B cell (primary cell): ENCODE measurements around the gene DAP. TPM values are rescaled to one million over a fixed set of nuclear protein-coding genes. Genes with fewer than 3 reads are reported as not detected.

Source experiments
- ATAC-seq: fragments of 200-7000 bp; cut with Tn5 transposase; one replicate; pipeline ENCODE4 v1.10.0; 2021; ENCODE audit warnings: low read depth, mild to moderate bottlenecking, moderate number of reproducible peaks, moderate library complexity
- CTCF ChIA-PET: fragments of 350-600 bp; sonication (Branson Sonifier 250); formaldehyde crosslinking; loops from one replicate; lab custom pipeline; 2021; ENCODE audit warnings: antibody characterized with exemption, inconsistent platforms; lab: Charles Lee
- POLR2A ChIA-PET: fragments of 350-600 bp; sonication (Branson Sonifier 250); formaldehyde crosslinking; loops from one replicate; lab custom pipeline; 2021; ENCODE audit warnings: antibody characterized with exemption; lab: Charles Lee
- DNase-seq: peaks from one replicate; pipeline ENCODE4 v3.0.0; 2013
- H2AFZ ChIP-seq: 2 replicates; pipeline ENCODE4 v1.6.1; 2012; ENCODE audit warnings: mild to moderate bottlenecking, low read depth, low read length; ENCODE audit not compliant: insufficient read depth, poor library complexity, severe bottlenecking
- H3K27ac ChIP-seq, 2 donors: 1 replicate in 1 of 2; 2 replicates in 1 of 2; pipeline ENCODE4 v1.5.1; 2012 to 2013; ENCODE audit warnings: low read length in 2 of 2, mild to moderate bottlenecking in 2 of 2, moderate library complexity in 1 of 2
- H3K27me3 ChIP-seq, 4 experiments: fragments of 200-600 bp in 1 of 4; sonication (generic) in 1 of 4; replicated peaks in 1 of 4; 1 replicate in 2 of 4; 2 replicates in 2 of 4; pipeline versions ENCODE4 v1.6.1 to v1.7.0; 2013 to 2016; ENCODE audit warnings: low read length in 3 of 4, mild to moderate bottlenecking in 2 of 4, mixed read lengths in 1 of 4, moderate library complexity in 1 of 4; ENCODE audit not compliant: insufficient read depth in 4 of 4, control insufficient read depth in 3 of 4; ENCODE audit errors: control extremely low read depth in 1 of 4
- H3K36me3 ChIP-seq, 2 experiments: replicated peaks in 1 of 2; 1 replicate in 1 of 2; 2 replicates in 1 of 2; pipeline versions ENCODE4 v1.6.1 to v1.7.1; 2013; ENCODE audit warnings: low read length in 1 of 2; ENCODE audit not compliant: insufficient read depth in 2 of 2, control insufficient read depth in 1 of 2; ENCODE audit errors: control extremely low read depth in 1 of 2, extremely low read depth in 1 of 2
- H3K4me1 ChIP-seq, 2 donors: fragments of 200-600 bp in 1 of 2; sonication (generic) in 1 of 2; 1 replicate in 1 of 2; 2 replicates in 1 of 2; pipeline versions ENCODE4 v1.5.1 to v1.6.1; 2013 to 2017; ENCODE audit warnings: low read length in 2 of 2; ENCODE audit not compliant: control insufficient read depth in 2 of 2, insufficient read depth in 2 of 2
- H3K4me2 ChIP-seq: replicated peaks from 2 replicates; pipeline ENCODE3; 2012; ENCODE audit warnings: mild to moderate bottlenecking, low read depth, low read length; ENCODE audit not compliant: poor library complexity, severe bottlenecking
- H3K4me3 ChIP-seq, 5 experiments: fragments of 200-600 bp in 1 of 5; sonication (generic) in 1 of 5; 1 replicate in 3 of 5; 2 replicates in 2 of 5; pipeline versions ENCODE4 v1.5.1 to v1.7.0; 2011 to 2016; ENCODE audit warnings: low read length in 4 of 5, mild to moderate bottlenecking in 4 of 5, low read depth in 2 of 5, control low read depth in 1 of 5, moderate library complexity in 1 of 5; ENCODE audit not compliant: insufficient read depth in 1 of 5; ENCODE audit errors: control extremely low read depth in 1 of 5, extremely low read depth in 1 of 5
- H3K79me2 ChIP-seq: fragments of 200-600 bp; sonication (generic); one replicate; pipeline ENCODE4 v1.6.0; 2016; ENCODE audit warnings: low read length; ENCODE audit not compliant: control insufficient read depth, insufficient read depth
- H3K9ac ChIP-seq: fragments of 200-600 bp; sonication (generic); 2 replicates; pipeline ENCODE4 v1.6.1; 2017; ENCODE audit warnings: mild to moderate bottlenecking, low read length, moderate library complexity
- H3K9me3 ChIP-seq, 3 donors: one replicate each; pipeline versions ENCODE4 v1.6.1 to v1.7.1; 2013; ENCODE audit warnings: low read length in 2 of 3; ENCODE audit not compliant: control insufficient read depth in 2 of 3, insufficient read depth in 1 of 3; ENCODE audit errors: control extremely low read depth in 1 of 3
- H4K20me1 ChIP-seq: 2 replicates; pipeline ENCODE4 v1.6.0; 2012; ENCODE audit warnings: mild to moderate bottlenecking, low read length; ENCODE audit not compliant: insufficient read depth, control insufficient read depth, poor library complexity, severe bottlenecking
- H3K27ac Mint-ChIP-seq: one replicate; pipeline ENCODE4 v1.8.0; 2021; ENCODE audit warnings: mixed read lengths
- H3K27me3 Mint-ChIP-seq: one replicate; pipeline ENCODE4 v1.8.0; 2021; ENCODE audit warnings: mixed read lengths
- H3K4me1 Mint-ChIP-seq: one replicate; pipeline ENCODE4 v1.8.0; 2021; ENCODE audit warnings: mixed read lengths
- H3K4me3 Mint-ChIP-seq: one replicate; pipeline ENCODE4 v1.8.0; 2021; ENCODE audit warnings: mixed read lengths
- H3K9me3 Mint-ChIP-seq: one replicate; pipeline ENCODE4 v1.8.0; 2022; ENCODE audit warnings: mixed read lengths; ENCODE audit not compliant: insufficient read depth
- EZH2 ChIP-seq: IDR thresholded peaks from 2 replicates; pipeline ENCODE4 v1.6.1; 2012; ENCODE audit warnings: borderline replicate concordance, low read depth, mild to moderate bottlenecking, moderate library complexity, low read length; ENCODE audit not compliant: insufficient read depth, poor library complexity, severe bottlenecking
- WGBS: methylation state at CpG from one replicate; pipeline ENCODE4 v1.1.5; 2013; ENCODE audit warnings: missing lambda C conversion rate; ENCODE audit not compliant: insufficient coverage; 5-methylcytosine and 5-hydroxymethylcytosine counted together
- intact Hi-C: fragments of 100-400 bp; cut with micrococcal nuclease; formaldehyde crosslinking; loops from one replicate; pipeline ENCODE4 v1.10.0; 2022
- polyA plus RNA-seq: library from polyadenylated mRNA; depleted of rRNA; stranded (reverse); fragments of >200 nt; gene quantifications from 2 replicates; pipeline ENCODE4 v1.2.3, GENCODE V29; 2012
- total RNA-seq, 2 donors: library from RNA; stranded (reverse); fragments of 120-200 nt in 1 of 2; gene quantifications; 1 replicate in 1 of 2; 2 replicates in 1 of 2; pipeline versions ENCODE4 v1.2.3 to v1.2.4, GENCODE V29; 2013 to 2022
- TF ChIP-seq, protein P1 (sequence below): fragments of 200-600 bp; IDR thresholded peaks from one replicate; pipeline ENCODE4 v1.8.0; 2022; ENCODE audit warnings: antibody characterized with exemption, mild to moderate bottlenecking

DAP gene
- total and polyA plus RNA-seq, 2 donors (not counting 1 experiment from before 2014, with no cell fraction given): 42.6 to 49.8 TPM

DNA sequence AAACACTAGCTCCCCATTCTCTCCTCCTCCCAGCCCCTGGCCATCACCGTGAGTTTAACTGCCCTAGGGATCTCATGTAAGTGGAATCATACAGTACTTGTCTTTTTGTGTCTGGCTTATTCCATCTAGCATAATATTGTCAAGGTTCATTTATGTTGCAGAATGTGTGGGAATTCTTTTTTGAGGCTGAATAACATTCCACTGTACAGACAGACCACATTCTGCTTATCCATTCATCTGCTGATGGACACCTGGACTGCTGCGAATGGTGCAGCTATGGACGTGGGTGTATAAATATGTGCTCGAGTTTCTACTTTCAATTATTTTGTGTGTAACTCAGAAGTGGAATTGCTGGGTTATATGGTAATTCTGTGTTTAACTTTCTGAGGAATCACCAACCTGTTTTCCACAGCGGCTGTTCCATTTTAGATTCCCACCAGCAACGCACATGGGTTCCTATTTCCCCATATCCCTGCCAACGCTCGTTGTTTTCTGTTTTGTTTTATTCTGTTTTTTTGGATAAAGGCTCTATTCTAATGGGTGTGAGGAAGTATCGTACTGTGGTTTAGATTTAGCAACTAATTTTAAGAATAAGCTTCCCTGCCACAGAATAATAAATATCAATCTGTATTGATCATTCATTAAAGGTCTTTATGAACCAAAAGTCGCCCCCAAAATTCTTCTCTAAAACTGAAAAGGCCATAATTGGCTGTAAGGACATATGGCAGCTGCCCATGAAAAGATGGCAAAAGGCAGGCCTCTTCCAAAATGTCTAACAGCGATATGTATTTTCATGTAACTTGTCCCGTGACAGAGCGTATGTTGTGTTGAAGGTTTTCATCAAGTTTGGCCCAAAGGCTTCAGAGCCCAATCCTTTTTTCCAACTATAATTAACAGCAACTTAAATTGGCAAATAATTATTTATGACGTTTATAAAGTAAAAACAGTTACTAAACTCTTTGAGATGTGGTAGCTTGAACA is 70.3 kb downstream of the DAP start:
- H3K4me1 ChIP-seq: peaks cover 0 to 7% of the 10 kb centered on the region in 2 donors
- no peak for DNase-seq
- intact Hi-C loops: loop anchor here (10.0 kb wide), 1 partner anchor 164 kb away; no protein-coding TSS in a partner anchor
- Mint-ChIP-seq H3K9me3 (peaks cover 2% of the 10 kb centered on the region), H3K27me3 (no peaks in the 10 kb centered on the region), H3K4me1 (peaks cover 7% of the 10 kb centered on the region), H3K27ac (no peak overlapping the region), H3K4me3 (no peak overlapping the region)
- no peak for ATAC-seq
- no peaks in the 10 kb centered on the region for H3K9me3 ChIP-seq
- H3K27ac ChIP-seq: no peak overlapping the region
- peaks cover 4 to 8% of the 10 kb centered on the region in 2 experiments for H3K36me3 ChIP-seq
- POLR2A ChIA-PET: no interaction called here
- no peak overlapping the region for H3K4me3 ChIP-seq
- no peak overlapping the region for H2AFZ ChIP-seq
- WGBS: 100% methylated on average over 2 of the region's 14 CpGs
- peaks cover 6% of the 10 kb centered on the region for H4K20me1 ChIP-seq
- H3K27me3 ChIP-seq: no peaks in the 10 kb centered on the region
- TF ChIP-seq, protein P1, sequence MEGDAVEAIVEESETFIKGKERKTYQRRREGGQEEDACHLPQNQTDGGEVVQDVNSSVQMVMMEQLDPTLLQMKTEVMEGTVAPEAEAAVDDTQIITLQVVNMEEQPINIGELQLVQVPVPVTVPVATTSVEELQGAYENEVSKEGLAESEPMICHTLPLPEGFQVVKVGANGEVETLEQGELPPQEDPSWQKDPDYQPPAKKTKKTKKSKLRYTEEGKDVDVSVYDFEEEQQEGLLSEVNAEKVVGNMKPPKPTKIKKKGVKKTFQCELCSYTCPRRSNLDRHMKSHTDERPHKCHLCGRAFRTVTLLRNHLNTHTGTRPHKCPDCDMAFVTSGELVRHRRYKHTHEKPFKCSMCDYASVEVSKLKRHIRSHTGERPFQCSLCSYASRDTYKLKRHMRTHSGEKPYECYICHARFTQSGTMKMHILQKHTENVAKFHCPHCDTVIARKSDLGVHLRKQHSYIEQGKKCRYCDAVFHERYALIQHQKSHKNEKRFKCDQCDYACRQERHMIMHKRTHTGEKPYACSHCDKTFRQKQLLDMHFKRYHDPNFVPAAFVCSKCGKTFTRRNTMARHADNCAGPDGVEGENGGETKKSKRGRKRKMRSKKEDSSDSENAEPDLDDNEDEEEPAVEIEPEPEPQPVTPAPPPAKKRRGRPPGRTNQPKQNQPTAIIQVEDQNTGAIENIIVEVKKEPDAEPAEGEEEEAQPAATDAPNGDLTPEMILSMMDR: no peak
- no peak for TF ChIP-seq EZH2
- H3K4me2 ChIP-seq: no peak overlapping the region
- H3K9ac ChIP-seq: no peak overlapping the region
- CTCF ChIA-PET: interaction anchor here (1.0 to 3.3 kb wide), 7 partner anchors 56 to 277 kb away, joined by 3 to 31 read pairs (median 6); no protein-coding TSS in a partner anchor
- peaks cover 5% of the 10 kb centered on the region for H3K79me2 ChIP-seq
